Superior temporal gyrus (tissue), 1 donor: ENCODE measurements around the gene SLC25A21.
A peak's percentile ranks its signal among the peaks of the same experiment; 100 is the strongest.
"Not testable (repeated sequence)": the region's sequence is repeated elsewhere in the genome, so short reads cannot be mapped to it uniquely, and the experiment has no call there.

ENCODE experiments used
- DNase-seq: peaks from one replicate; pipeline ENCODE4 v3.0.0-alpha.2; 2016; ENCODE audit errors: extremely low spot score

SLC25A21 gene

GRCh38 chr14:36942522-36943245 lies 229.7 kb downstream of the SLC25A21 start:
- no peak for DNase-seq

DNA sequence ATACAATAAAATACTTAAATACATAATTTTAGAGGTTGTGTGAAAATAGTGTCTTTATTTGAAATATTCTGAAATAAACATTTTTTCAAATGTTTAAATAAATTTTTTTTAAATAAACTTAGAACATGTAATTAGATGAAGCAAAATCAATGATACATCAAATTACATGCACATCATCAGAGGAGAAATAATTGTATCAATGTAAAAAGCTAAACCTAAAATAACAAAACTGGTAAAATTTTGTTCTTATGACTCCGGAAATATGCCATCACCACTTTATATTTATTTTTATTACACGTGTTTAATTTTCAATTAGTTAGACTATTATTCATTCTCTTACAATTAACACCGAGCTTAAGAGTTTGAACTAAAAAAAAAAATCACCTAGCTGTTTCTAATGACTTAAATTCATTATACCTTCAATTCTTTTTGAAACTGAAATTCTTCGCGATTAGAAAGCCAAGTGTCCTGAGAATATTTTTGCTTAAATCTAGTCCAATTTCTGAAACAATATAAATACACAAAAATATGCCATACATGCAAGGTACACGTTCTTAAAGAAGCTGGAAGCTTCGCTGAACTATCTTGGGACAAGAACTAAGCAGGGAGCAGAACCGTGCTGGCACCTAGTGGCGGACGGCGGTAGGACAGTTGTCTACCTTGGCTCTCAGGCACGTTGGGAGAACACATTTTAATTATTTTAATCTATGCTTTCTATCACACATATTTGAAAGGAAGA lies 230.5 kb downstream of the SLC25A21 start:
- DNase-seq = peak; percentile 84

DNA sequence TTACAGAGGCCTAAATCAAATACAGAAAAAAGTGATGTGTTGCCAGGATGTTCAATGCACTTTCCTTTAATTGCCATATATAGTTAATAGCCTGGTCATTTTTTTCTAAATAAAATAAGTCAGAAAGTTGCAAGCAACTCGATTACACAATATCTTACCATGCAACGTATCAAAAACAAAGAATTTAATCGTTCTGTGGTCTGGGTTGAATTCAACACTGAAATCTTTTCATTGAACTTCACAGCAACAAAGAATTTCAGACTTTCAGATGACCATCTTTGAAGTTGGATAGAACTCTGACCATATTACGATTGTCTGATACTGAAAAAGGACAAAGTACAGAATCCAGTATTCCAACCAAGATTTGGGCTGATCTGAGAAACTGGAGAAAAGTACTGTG lies 231.9 kb downstream of the SLC25A21 start:
- no peak for DNase-seq

GRCh38 chr14:36939265-36939664 lies 233.1 kb downstream of the SLC25A21 start:
- no peak for DNase-seq

DNA sequence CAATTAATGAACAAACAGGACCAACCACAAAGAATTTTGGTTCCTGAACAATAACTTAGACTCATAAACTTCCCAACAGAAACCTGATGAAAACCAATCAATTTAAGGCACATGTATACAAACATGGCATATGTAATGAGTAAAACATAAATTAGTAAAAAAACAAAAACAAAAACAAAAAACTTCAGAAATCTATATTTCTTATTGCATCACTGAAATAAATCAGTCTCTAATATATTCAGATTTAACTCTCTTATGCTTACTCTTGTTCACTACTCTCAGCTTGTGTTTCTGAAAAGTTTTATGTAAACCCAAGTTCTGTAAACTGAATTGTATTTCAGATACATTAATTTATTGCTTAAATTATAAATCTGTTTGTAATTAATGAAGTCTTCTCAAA lies 233.7 kb downstream of the SLC25A21 start:
- no peak for DNase-seq

DNA sequence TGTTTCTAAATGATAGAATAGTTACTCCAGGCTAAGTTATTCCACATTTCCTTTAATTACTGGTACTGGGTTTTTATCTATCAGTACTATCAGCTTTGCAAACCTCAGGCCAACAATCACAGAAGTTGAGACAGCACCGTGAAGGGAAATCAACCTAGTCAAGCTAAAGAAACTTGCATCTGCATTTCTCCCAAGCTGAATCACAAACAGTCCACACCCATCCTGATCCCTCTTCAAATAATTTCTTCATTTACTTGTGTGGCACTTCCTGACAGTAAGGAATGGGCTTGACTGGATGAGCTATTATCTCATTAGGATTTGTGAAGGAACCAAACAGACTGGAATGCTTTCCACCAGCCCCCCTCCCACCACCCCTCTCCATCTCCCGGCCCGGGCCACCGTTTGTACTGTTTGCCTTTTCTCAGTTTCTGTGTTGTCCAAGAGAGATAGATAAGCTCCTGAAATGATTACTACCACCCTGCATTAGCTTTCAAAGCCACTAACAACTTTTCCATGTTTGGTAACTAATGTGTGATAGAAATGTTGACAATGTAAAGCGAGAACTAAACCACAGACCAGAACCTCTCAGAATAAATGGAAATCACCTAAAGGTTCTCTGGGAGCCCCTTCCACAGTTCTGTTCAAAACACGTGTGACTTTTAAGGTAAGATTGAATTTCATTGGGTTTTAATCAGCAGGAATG lies 236.3 kb downstream of the SLC25A21 start:
- DNase-seq = no peak

DNA sequence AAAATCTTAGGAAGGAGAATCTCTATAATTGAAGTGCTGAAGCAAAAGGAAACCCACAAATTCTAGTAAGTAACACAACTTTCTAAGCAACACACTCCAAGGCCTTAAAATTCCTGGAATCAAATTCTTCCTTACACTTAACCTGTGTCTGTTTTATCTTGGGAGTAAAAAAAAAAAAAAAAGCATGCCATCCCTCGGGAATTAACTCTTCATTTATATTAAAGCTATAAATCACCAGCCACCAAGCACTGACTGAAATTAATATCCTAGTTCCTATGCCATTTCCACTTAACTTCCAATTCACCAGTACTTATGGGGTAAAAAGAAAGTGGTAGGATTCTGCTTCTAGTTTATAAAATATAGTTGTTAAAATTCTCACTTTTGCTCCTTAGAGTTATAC lies 238.1 kb downstream of the SLC25A21 start:
- no peak for DNase-seq

- no peak for DNase-seq
Measured at GRCh38 chr14:36931791-36932190, 240.6 kb downstream of the SLC25A21 start.

DNA sequence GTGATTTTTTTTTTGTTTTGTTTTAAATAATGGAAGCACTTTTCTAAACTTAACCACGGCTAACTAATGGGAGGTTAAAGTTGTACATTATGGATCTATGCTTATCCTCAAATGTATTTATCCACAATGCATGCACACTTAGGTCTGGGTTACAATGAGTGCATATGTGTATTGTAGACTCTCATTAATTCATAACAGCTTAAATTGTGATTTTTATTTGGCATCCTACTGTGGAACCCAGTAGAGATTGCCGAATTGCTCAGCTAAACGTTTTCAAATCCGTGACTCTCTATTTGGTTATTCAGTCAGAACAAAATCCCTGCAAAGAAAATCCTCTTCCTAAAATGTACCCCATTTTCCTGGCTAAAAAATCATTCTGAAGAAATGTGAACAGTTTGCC lies 244.0 kb downstream of the SLC25A21 start:
- DNase-seq = no peak

DNA sequence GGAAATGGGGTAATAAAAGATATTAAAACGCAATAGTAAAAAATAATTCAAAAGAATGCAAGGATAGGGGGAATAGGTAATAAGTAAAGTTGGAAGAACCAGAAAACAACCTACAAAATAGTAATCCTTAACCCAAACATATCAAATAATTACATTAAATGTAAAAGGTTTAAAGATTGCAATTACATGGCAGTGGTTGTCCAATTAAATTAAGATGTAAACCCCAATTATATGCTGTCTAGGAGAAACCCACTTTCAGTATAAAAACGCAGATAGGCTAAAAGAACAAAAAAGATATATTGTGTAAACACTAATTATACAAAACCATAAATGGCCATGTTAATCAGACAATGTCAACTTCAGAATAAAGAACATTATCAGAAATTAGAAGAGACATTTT lies 247.3 kb downstream of the SLC25A21 start:
- DNase-seq = no peak

- DNase-seq = no peak
Measured at GRCh38 chr14:36916668-36917067, 255.7 kb downstream of the SLC25A21 start.

DNA sequence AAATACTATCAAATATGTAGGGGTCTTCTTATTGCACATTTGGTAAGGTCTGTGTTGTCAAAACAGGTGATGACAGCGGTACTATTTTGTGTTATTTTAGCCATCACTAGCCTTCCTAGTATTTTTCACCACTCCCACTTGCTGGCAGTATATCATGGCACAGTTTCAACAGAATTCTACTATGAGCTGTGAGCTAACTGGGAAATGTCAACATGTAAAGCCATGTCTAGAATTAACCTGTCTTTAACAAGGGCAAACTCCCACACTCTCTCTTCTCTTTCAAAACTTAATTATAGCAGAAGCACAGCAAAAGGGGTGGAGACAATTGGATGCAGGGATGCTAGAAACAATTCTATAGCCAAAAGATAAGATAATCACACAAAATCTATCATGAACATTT lies 257.3 kb downstream of the SLC25A21 start:
- no peak for DNase-seq

DNA sequence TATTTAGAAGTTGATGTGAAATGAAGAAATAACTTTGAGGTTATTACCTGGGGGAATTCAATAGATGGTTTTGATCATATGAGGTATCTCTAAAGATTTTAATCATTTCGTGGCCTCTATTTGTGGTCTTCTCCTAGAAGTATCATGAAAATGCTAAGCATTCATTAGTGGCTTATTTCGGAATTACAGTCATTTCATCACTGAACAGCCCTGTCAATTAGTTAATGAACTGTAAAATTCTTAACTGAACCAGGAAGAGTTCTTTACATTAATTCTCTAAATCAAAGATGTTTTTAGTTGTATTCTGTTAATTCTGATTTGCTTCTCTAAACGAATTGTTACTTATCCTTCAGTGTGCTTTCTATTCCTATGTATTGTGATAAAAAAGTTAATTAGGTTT lies 261.8 kb downstream of the SLC25A21 start:
- DNase-seq = no peak

- DNase-seq = no peak
Measured at GRCh38 chr14:36905272-36905888, 267.0 kb downstream of the SLC25A21 start.

DNA sequence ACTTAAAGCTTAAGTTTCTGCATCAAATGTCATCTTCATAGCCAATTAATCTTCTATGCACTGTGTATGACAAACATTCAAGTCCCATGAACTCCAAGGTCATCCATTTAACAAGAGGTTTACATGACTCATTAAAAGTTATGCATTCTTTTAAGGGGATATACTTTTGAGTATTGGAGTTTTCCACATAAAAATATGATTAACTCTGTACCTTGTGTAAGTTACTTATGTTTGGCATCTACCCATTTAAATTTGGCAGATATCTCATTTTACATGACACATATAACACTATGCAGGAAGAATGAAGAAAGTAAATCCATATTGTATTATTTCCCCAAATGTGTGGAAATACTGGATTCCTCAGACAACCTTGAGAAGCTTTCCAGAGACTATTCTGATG lies 270.5 kb downstream of the SLC25A21 start:
- no peak for DNase-seq

DNA sequence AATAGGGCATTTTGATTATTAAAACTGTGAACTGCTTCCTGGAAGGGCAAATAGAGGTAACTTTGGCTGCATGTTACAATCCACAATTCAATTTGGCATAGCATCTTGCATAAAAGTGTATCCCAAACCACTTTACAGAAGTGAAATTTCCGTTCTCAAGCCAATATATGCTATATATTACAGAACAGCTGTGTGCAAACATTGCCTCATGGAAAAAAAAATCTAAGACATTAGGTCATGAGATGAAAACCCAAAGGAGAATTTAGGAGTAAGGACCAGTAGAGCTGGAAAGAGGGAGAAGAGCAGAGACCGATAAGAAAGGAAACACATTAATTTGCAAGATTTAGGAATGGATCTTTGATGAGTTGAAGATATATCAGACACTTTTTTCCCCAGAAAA lies 271.6 kb downstream of the SLC25A21 start:
- no peak for DNase-seq

DNA sequence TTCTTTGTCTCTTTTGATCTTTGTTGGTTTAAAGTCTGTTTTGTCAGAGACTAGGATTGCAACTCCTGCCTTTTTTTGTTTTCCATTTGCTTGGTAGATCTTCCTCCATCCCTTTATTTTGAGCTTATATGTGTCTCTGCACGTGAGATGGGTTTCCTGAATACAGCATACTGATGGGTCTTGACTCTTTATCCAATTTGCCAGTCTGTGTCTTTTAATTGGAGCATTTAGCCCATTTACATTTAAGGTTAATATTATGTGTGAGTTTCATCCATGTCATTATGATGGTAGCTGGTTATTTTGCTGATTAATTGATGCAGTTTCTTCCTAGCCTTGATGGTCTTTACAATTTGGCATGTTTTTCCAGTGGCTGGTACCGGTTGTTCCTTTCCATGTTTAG lies 276.1 kb downstream of the SLC25A21 start:
- DNase-seq = not testable (repeated sequence)

DNA sequence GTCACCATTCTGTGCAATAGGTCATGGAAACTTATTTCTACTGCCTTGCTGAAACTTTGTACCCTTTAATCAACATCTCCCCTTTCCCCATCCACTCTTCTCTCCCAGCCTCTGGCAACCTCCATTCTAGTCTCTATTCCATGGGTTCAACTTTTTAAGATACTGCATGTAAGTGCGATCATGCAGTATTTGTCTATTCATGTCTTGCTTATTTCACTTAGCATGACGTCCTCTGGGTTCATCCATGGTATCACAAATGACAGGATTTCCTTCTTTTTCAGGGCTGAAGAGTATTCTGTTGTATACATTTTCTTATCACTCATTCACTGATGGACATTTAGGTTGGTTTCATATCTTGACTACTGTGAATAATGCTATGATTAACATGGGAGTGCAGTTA lies 288.4 kb downstream of the SLC25A21 start:
- no peak for DNase-seq

- DNase-seq = no peak
Measured at GRCh38 chr14:36880276-36880675, 292.1 kb downstream of the SLC25A21 start.

- DNase-seq = no peak
Measured at GRCh38 chr14:36879558-36879957, 292.8 kb downstream of the SLC25A21 start.

GRCh38 chr14:36874396-36875138 lies 297.8 kb downstream of the SLC25A21 start:
- no peak for DNase-seq

DNA sequence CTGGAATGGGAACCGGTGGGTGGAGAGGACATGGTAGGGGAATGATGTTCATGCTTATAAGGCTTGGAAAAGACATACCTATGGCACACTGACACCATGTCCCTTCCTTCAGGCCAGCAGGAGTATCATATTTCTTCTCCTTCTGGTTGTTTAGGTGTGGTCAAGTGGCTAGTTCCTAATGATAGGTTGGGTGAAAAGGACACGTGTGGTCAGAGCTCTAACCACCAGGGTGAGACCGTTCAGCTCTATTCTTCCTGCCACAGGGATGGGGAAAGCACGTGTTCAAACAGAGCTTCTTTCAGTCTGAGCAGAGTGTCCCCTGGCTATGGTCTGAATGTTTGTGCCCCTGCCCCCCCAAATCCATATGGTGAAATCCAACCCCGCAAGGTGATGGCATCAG lies 301.6 kb downstream of the SLC25A21 start:
- no peak for DNase-seq
